ENCODE results near the gene BCAS3. TPM values are rescaled to one million over a fixed set of nuclear protein-coding genes. Genes with fewer than 3 reads are reported as not detected.

Gene BCAS3
- total RNA-seq, 2 experiments from 2014 or later = 5.1 to 6.9 TPM

DNA sequence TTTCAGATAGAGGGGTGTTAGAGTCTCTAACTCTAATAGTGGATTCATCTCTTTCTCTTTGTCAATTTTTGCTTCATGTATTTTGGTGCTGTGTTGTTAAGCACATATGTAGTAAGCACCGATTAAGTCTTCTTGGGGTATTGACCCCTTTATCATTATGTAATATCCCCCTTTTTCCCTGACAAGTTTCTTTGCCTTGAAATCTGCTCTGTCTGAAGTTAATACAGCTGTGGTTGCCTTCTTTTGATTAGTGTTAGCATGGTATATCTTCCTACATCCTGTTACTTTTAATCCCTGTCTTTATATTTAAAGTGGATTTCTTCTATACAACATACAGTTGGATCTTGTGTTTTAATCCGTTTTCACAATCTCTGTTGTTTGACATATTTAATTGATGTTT, 60.6 kb downstream of the BCAS3 start:
- H3K4me1 Mint-ChIP-seq (ENCODE audit: low read depth) = peaks cover 4% of the 10 kb centered on the region
- no peak for DNase-seq
- no peak overlapping the region for H3K4me3 Mint-ChIP-seq
- H3K36me3 Mint-ChIP-seq (ENCODE audit: low read depth) = no peaks in the 10 kb centered on the region
- no peaks in the 10 kb centered on the region for H3K27me3 Mint-ChIP-seq
- no peaks in the 10 kb centered on the region for H3K9me3 Mint-ChIP-seq
- no peak for ATAC-seq
- no peak overlapping the region for H3K27ac Mint-ChIP-seq
- POLR2A ChIA-PET = no interaction called here
- CTCF ChIA-PET = no interaction called here
- TF ChIP-seq, protein P1, sequence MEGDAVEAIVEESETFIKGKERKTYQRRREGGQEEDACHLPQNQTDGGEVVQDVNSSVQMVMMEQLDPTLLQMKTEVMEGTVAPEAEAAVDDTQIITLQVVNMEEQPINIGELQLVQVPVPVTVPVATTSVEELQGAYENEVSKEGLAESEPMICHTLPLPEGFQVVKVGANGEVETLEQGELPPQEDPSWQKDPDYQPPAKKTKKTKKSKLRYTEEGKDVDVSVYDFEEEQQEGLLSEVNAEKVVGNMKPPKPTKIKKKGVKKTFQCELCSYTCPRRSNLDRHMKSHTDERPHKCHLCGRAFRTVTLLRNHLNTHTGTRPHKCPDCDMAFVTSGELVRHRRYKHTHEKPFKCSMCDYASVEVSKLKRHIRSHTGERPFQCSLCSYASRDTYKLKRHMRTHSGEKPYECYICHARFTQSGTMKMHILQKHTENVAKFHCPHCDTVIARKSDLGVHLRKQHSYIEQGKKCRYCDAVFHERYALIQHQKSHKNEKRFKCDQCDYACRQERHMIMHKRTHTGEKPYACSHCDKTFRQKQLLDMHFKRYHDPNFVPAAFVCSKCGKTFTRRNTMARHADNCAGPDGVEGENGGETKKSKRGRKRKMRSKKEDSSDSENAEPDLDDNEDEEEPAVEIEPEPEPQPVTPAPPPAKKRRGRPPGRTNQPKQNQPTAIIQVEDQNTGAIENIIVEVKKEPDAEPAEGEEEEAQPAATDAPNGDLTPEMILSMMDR (IDR thresholded peaks at IDR 0.05) = no peak
- intact Hi-C loops (cut with micrococcal nuclease) = no loop called here

DNA sequence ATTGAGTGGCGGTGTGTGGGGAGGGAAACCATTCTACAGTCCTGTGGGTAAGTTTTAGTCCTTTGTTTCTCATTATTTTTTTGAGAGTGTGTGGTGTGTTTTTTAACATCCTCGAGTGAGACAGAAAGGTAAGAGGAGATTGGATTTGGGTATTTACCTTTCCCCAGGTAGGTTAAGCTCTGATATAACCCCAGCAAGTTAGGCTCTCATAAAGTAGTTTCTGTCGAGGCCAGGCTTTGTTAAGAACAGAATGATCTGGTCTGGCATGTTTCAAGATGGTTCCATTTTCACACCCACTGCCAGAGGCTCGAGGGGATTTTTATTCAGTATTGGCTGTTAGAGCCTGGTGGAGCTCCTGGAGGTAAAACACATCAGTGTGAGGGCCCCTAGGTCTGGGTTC, 62.9 kb downstream of the BCAS3 start:
- Mint-ChIP-seq H3K27me3 (no peaks in the 10 kb centered on the region), H3K9me3 (no peaks in the 10 kb centered on the region), H3K36me3 (ENCODE audit: low read depth) (no peaks in the 10 kb centered on the region), H3K4me3 (no peak overlapping the region), H3K4me1 (ENCODE audit: low read depth) (peaks cover 4% of the 10 kb centered on the region), H3K27ac (no peak overlapping the region)
- TF ChIP-seq, protein P1 (IDR thresholded peaks at IDR 0.05) = no peak
- POLR2A ChIA-PET = no interaction called here
- CTCF ChIA-PET = interaction anchor here (0.9 to 1.2 kb wide), 3 partner anchors 20 to 330 kb away, joined by 3 to 5 read pairs (median 4); no protein-coding TSS in a partner anchor
- intact Hi-C loops (cut with micrococcal nuclease) = no loop called here
- ATAC-seq = no peak
- no peak for DNase-seq

DNA sequence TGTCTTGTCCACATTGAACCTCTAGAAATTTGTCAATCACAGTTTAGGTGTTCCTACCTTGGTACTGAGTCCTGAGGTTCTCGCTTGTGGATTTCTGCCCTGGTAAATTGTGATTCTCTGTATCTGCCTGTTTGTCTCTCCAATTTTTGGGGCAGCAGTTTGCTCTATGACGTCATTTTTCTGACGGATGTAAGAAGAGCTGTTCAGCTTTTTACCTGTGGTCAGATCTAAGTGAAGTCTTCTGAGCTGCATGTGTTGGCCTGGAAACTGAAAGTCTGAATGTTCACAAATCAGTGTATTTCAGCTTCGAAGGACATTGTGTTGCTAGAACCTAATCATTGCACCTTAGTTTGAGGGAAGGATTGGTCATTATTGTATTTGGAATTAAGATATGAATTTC, 63.4 kb downstream of the BCAS3 start:
- TF ChIP-seq, protein P1 (IDR thresholded peaks at IDR 0.05) = no peak

DNA sequence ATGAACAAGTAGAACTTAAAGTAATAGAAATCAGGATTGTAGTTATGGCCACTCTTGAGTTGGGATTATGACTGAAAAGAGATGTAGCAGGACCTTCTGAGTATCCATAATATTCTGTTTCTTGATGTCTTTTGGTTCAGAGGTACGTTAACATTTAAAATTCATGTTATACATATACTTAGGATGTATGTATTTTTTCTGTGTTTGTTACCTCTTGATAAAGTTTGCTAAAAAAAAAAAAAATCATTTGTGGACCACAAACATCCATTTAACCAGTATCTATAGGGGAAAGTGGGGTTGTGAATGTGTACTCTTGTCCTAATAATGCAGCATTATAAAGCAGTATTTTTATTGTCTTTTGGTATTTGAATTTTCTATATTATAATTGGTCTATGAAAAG, 65.6 kb downstream of the BCAS3 start:
- Mint-ChIP-seq H3K4me3 (no peak overlapping the region), H3K9me3 (no peaks in the 10 kb centered on the region), H3K27ac (no peak overlapping the region), H3K36me3 (ENCODE audit: low read depth) (no peaks in the 10 kb centered on the region), H3K4me1 (ENCODE audit: low read depth) (no peaks in the 10 kb centered on the region), H3K27me3 (no peaks in the 10 kb centered on the region)
- DNase-seq (no peak), ATAC-seq (no peak)
- TF ChIP-seq, protein P1 (IDR thresholded peaks at IDR 0.05) = no peak
- POLR2A ChIA-PET = no interaction called here
- CTCF ChIA-PET = interaction anchor here (1.7 kb wide), 1 partner anchor 22 kb away, joined by 9 read pairs; no protein-coding TSS in a partner anchor
- intact Hi-C loops (cut with micrococcal nuclease) = no loop called here

More for the DNA sequence above, 63.4 kb downstream of the BCAS3 start:
- H3K9me3 Mint-ChIP-seq = no peaks in the 10 kb centered on the region
- ChIA-PET POLR2A (no interaction called here), CTCF (interaction anchor here (1.1 to 1.2 kb wide), 2 partner anchors 20 to 330 kb away, joined by 4 to 5 read pairs; no protein-coding TSS in a partner anchor)
- DNase-seq = no peak
- no peaks in the 10 kb centered on the region for H3K27me3 Mint-ChIP-seq
- intact Hi-C loops (cut with micrococcal nuclease) = no loop called here
- no peak overlapping the region for H3K4me3 Mint-ChIP-seq
- no peaks in the 10 kb centered on the region for H3K36me3 Mint-ChIP-seq (ENCODE audit: low read depth)
- ATAC-seq = no peak
- H3K4me1 Mint-ChIP-seq (ENCODE audit: low read depth) = peaks cover 4% of the 10 kb centered on the region
- no peak overlapping the region for H3K27ac Mint-ChIP-seq

DNA sequence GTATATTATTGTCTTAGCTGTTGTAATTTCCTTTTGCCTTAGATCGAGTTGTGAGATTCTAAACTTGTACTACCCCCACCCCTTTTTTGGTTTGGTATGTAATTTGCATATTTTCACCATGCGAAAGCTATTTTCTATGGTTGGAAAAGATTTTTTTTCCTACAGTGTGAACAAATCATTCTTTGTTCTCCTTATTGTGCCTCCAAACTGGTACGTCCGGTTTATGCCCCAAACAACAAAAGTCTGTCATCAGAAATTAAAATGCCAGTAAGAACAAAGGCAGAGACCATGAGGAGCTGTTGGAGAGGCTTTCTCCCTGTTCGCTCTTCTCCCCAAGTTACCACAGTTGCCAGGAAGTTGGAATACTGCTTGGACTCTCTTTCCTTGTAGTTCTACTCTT, 66.1 kb downstream of the BCAS3 start:
- no peaks in the 10 kb centered on the region for H3K4me1 Mint-ChIP-seq (ENCODE audit: low read depth)
- ChIA-PET CTCF (interaction anchor here (1.7 kb wide), 1 partner anchor 23 kb away, joined by 9 read pairs; no protein-coding TSS in a partner anchor), POLR2A (no interaction called here)
- no peaks in the 10 kb centered on the region for H3K9me3 Mint-ChIP-seq
- no peak for ATAC-seq
- no peak overlapping the region for H3K4me3 Mint-ChIP-seq
- intact Hi-C loops (cut with micrococcal nuclease) = no loop called here
- TF ChIP-seq, protein P1 (IDR thresholded peaks at IDR 0.05) = no peak
- H3K27ac Mint-ChIP-seq = no peak overlapping the region
- H3K36me3 Mint-ChIP-seq (ENCODE audit: low read depth) = no peaks in the 10 kb centered on the region
- no peaks in the 10 kb centered on the region for H3K27me3 Mint-ChIP-seq
- no peak for DNase-seq

Measured in activated CD8-positive, alpha-beta T cell treated with anti-CD3 and anti-CD28 coated beads for 36 hours (primary cell).